HCT116 (cell line): ENCODE measurements around the gene NKTR. TPM values are rescaled to one million over a fixed set of nuclear protein-coding genes. Genes with fewer than 3 reads are reported as not detected.

ENCODE experiments used
- ATAC-seq: fragments of 200-7000 bp; cut with Tn5 transposase; 2 replicates; pipeline ENCODE4 v1.9.1; 2020; ENCODE audit warnings: mild to moderate bottlenecking, moderate library complexity
- BruUV-seq: library from RNA; stranded (reverse); fragments of 400-500 nt; replicated peaks from 2 replicates; lab custom pipeline; 2021; lab: Mats Ljungman, UMichigan
- CTCF ChIA-PET: fragments of 300-600 bp; sonication (Branson Sonifier 250); formaldehyde crosslinking; loops from one replicate; lab custom pipeline; 2021; ENCODE audit warnings: antibody characterized with exemption; lab: Charles Lee
- POLR2A ChIA-PET: fragments of 300-600, 350-600 bp; sonication (Branson Sonifier 250); formaldehyde crosslinking; loops from one replicate; lab custom pipeline; 2021; ENCODE audit warnings: antibody characterized with exemption; lab: Charles Lee
- RAD21 ChIA-PET, 2 experiments: fragments of 300-600 bp; sonication (Branson Sonifier 250); formaldehyde crosslinking; loops; one replicate each; lab custom pipeline; 2023; ENCODE audit warnings: low total read pairs in 2 of 2; ENCODE audit not compliant: uncharacterized antibody in 2 of 2, unreplicated experiment in 2 of 2, low non-redundant PET in 1 of 2; lab: Charles Lee
- DNase-seq: peaks from one replicate; pipeline ENCODE4 v3.0.0-alpha.2; 2010; ENCODE audit warnings: low read depth, low spot score
- H2AFZ ChIP-seq: fragments of 200-600 bp; shearing (Covaris generic), sonication (generic); 2 replicates; pipeline ENCODE4 v1.6.1; 2017; ENCODE audit warnings: low read depth, mixed run types, mixed read lengths, antibody characterized with exemption, low read length; ENCODE audit not compliant: poor library complexity, severe bottlenecking
- H3K27ac ChIP-seq: 2 replicates; pipeline ENCODE4 v1.5.1; 2012; ENCODE audit warnings: low read depth, low read length
- H3K27me3 ChIP-seq: fragments of 200-600 bp; sonication (generic); 2 replicates; pipeline ENCODE4 v1.6.1; 2016; ENCODE audit warnings: mixed run types, low read length, mixed read lengths; ENCODE audit not compliant: insufficient read depth
- H3K36me3 ChIP-seq, 2 experiments: fragments of 200-500 bp in 1 of 2; fragments of 200-600 bp in 1 of 2; sonication (Bioruptor generic) in 1 of 2; sonication (generic) in 1 of 2; 2 replicates each; pipeline versions ENCODE4 v1.5.1 to v1.6.1; 2014 to 2016; ENCODE audit warnings: low read length in 2 of 2, inconsistent platforms in 1 of 2, mixed read lengths in 1 of 2, mixed run types in 1 of 2; ENCODE audit not compliant: insufficient read depth in 2 of 2, control insufficient read depth in 1 of 2
- H3K4me1 ChIP-seq, 2 experiments: fragments of 200-600 bp in 1 of 2; sonication (generic) in 1 of 2; 2 replicates each; pipeline versions ENCODE4 v1.5.1 to v1.6.1; 2012 to 2017; ENCODE audit warnings: low read length in 2 of 2, inconsistent platforms in 1 of 2, mild to moderate bottlenecking in 1 of 2, mixed read lengths in 1 of 2, mixed run types in 1 of 2, moderate library complexity in 1 of 2; ENCODE audit not compliant: insufficient read depth in 2 of 2, control insufficient read depth in 1 of 2
- H3K4me2 ChIP-seq: fragments of 200-600 bp; sonication (generic); 2 replicates; pipeline ENCODE4 v1.6.1; 2017; ENCODE audit warnings: mixed run types, low read length, mixed read lengths
- H3K4me3 ChIP-seq, 2 experiments: fragments of 200-600 bp in 1 of 2; sonication (generic) in 1 of 2; replicated peaks in 1 of 2; 2 replicates each; pipeline ENCODE4 v1.5.1; 2011 to 2016; ENCODE audit warnings: low read length in 2 of 2, control low read depth in 1 of 2, low read depth in 1 of 2, mild to moderate bottlenecking in 1 of 2, mixed read lengths in 1 of 2, mixed run types in 1 of 2
- H3K79me2 ChIP-seq: fragments of 200-600 bp; sonication (generic); 2 replicates; pipeline ENCODE4 v1.6.1; 2017; ENCODE audit warnings: mild to moderate bottlenecking, mixed run types, low read length, moderate library complexity, mixed read lengths; ENCODE audit not compliant: insufficient read depth
- H3K9ac ChIP-seq: fragments of 200-600 bp; sonication (generic); 2 replicates; pipeline ENCODE4 v1.6.1; 2016; ENCODE audit warnings: low read length, mixed read lengths
- H3K9me2 ChIP-seq: fragments of 200-600 bp; sonication (generic), shearing (Covaris generic); 2 replicates; pipeline ENCODE4 v1.6.1; 2017; ENCODE audit warnings: mixed run types, mild to moderate bottlenecking, moderate library complexity; ENCODE audit not compliant: insufficient read depth
- H3K9me3 ChIP-seq, 2 experiments: fragments of 200-500 bp in 1 of 2; fragments of 200-600 bp in 1 of 2; sonication (Bioruptor generic) in 1 of 2; sonication (generic) in 1 of 2; 2 replicates each; pipeline ENCODE4 v1.6.1; 2014 to 2017; ENCODE audit warnings: low read length in 2 of 2, mixed read lengths in 2 of 2, inconsistent platforms in 1 of 2, low read depth in 1 of 2, mild to moderate bottlenecking in 1 of 2, mixed run types in 1 of 2, moderate library complexity in 1 of 2; ENCODE audit not compliant: control insufficient read depth in 1 of 2, insufficient read depth in 1 of 2
- H4K20me1 ChIP-seq: fragments of 200-600 bp; sonication (generic), shearing (Covaris generic); 2 replicates; pipeline ENCODE4 v1.6.1; 2017; ENCODE audit warnings: mixed run types, mild to moderate bottlenecking, moderate library complexity; ENCODE audit not compliant: insufficient read depth
- EGR1 ChIP-seq: IDR thresholded peaks from 2 replicates; pipeline ENCODE4 v1.6.1; 2012; ENCODE audit warnings: low read depth
- ELF1 ChIP-seq: IDR thresholded peaks from 2 replicates; pipeline ENCODE4 v1.6.1; 2012; ENCODE audit warnings: low read depth, borderline replicate concordance
- JUND ChIP-seq: IDR thresholded peaks from 2 replicates; pipeline ENCODE4 v1.6.1; 2012
- RAD21 ChIP-seq: IDR thresholded peaks from 2 replicates; pipeline ENCODE4 v1.6.1; 2012; ENCODE audit warnings: low read depth, mild to moderate bottlenecking
- intact Hi-C: fragments of 100-400 bp; cut with micrococcal nuclease; formaldehyde crosslinking; loops from 2 replicates; pipeline ENCODE4 v1.10.0; 2022
- total RNA-seq: library from RNA; stranded (reverse); gene quantifications from one replicate; pipeline ENCODE4 v1.2.1, GENCODE V29; 2021; ENCODE audit not compliant: unreplicated experiment
- TF ChIP-seq, protein P1 (sequence below): IDR thresholded peaks from 2 replicates; pipeline ENCODE4 v1.6.1; 2011; ENCODE audit warnings: mild to moderate bottlenecking, low read length, moderate library complexity; ENCODE audit not compliant: insufficient replicate concordance; ENCODE audit errors: extremely low read depth

Gene NKTR
- total RNA-seq, 1 experiment from 2014 or later, result 59.7 TPM

- Histone ChIP-seq H3K9ac (no peak overlapping the region), H3K79me2 (no peaks in the 10 kb centered on the region), H3K27me3 (no peaks in the 10 kb centered on the region), H3K9me3 (no peaks in the 10 kb centered on the region), H3K9me2 (no peaks in the 10 kb centered on the region), H2AFZ (no peak overlapping the region), H3K36me3 (0 out of 4 replicates have a peak, but pooled peaks cover 0 to 3% of the 10 kb centered on the region in 2 experiments), H3K4me1 (no peaks in the 10 kb centered on the region), H3K4me3 (no peak overlapping the region), H3K27ac (no peak overlapping the region), H3K4me2 (no peak overlapping the region), H4K20me1 (no peaks in the 10 kb centered on the region)
- TF ChIP-seq EGR1 (no peak), ELF1 (no peak), JUND (no peak), RAD21 (no peak)
- TF ChIP-seq, protein P1, sequence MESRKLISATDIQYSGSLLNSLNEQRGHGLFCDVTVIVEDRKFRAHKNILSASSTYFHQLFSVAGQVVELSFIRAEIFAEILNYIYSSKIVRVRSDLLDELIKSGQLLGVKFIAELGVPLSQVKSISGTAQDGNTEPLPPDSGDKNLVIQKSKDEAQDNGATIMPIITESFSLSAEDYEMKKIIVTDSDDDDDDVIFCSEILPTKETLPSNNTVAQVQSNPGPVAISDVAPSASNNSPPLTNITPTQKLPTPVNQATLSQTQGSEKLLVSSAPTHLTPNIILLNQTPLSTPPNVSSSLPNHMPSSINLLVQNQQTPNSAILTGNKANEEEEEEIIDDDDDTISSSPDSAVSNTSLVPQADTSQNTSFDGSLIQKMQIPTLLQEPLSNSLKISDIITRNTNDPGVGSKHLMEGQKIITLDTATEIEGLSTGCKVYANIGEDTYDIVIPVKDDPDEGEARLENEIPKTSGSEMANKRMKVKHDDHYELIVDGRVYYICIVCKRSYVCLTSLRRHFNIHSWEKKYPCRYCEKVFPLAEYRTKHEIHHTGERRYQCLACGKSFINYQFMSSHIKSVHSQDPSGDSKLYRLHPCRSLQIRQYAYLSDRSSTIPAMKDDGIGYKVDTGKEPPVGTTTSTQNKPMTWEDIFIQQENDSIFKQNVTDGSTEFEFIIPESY, result no peak
- ATAC-seq, result no peak
- POLR2A ChIA-PET, result no interaction called here
- DNase-seq, result no peak
- CTCF ChIA-PET, result no interaction called here
- no TSS peak for BruUV-seq
- intact Hi-C loops, result no loop called here
- RAD21 ChIA-PET, result no interaction called here
Observed at GRCh38 chr3:42662813-42663535, 62.5 kb downstream of the NKTR start.
